Esophagus muscularis mucosa (tissue), 4 donors: ENCODE results near the gene IGLL5. TPM values are rescaled to one million over a fixed set of nuclear protein-coding genes. Genes with fewer than 3 reads are reported as not detected.
"Not testable (repeated sequence)": the region's sequence is repeated elsewhere in the genome, so short reads cannot be mapped to it uniquely, and the experiment has no call there.

Experiments
- DNase-seq: peaks from one replicate; pipeline ENCODE4 v3.0.0-alpha.2; 2017; ENCODE audit errors: extremely low spot score
- H3K27ac ChIP-seq, 4 donors: fragments of 200-600 bp; sonication (generic); replicated peaks in 1 of 4; 1 replicate in 3 of 4; 2 replicates in 1 of 4; pipeline ENCODE4 v1.5.1; 2016 to 2019; ENCODE audit warnings: mild to moderate bottlenecking in 1 of 4
- H3K27me3 ChIP-seq, 4 donors: fragments of 200-600 bp; sonication (generic); one replicate each; pipeline versions ENCODE4 v1.5.1 to v1.6.0; 2016 to 2019
- H3K36me3 ChIP-seq, 4 donors: fragments of 200-600 bp; sonication (generic); one replicate each; pipeline ENCODE4 v1.5.1; 2016 to 2019
- H3K4me1 ChIP-seq, 4 donors: fragments of 200-600 bp; sonication (generic); one replicate each; pipeline ENCODE4 v1.5.1; 2016 to 2019
- H3K4me3 ChIP-seq, 4 donors: fragments of 200-600 bp; sonication (generic); 1 replicate in 2 of 4; 2 replicates in 2 of 4; pipeline ENCODE4 v1.5.1; 2016 to 2019; ENCODE audit warnings: mild to moderate bottlenecking in 4 of 4, moderate library complexity in 1 of 4
- H3K9me3 ChIP-seq, 4 donors: fragments of 200-600 bp; sonication (generic); 1 replicate in 3 of 4; 2 replicates in 1 of 4; pipeline ENCODE4 v1.5.1; 2016 to 2019
- EP300 ChIP-seq: sonication (generic); formaldehyde crosslinking; IDR thresholded peaks from one replicate; pipeline ENCODE4 v1.6.1; 2017; ENCODE audit warnings: antibody characterized with exemption
- POLR2A ChIP-seq: fragments of 450-650 bp; IDR thresholded peaks from one replicate; pipeline ENCODE4 v1.6.1; 2017; ENCODE audit warnings: antibody characterized with exemption, moderate library complexity, mild to moderate bottlenecking, low read depth
- POLR2AphosphoS5 ChIP-seq, 2 donors: sonication (generic); formaldehyde crosslinking; IDR thresholded peaks; one replicate each; pipeline ENCODE4 v1.6.1; 2017; ENCODE audit warnings: antibody characterized with exemption in 2 of 2
- WGBS: methylation state at CpG from one replicate; pipeline ENCODE4 v1.1.5; 2018; 5-methylcytosine and 5-hydroxymethylcytosine counted together
- intact Hi-C: fragments of 100-400 bp; cut with DNase I; formaldehyde crosslinking; loops from one replicate; pipeline ENCODE4 v1.15.1; 2023
- total RNA-seq, 4 donors: library from RNA; depleted of rRNA; stranded (reverse); fragments of >200 nt; gene quantifications; one replicate each; pipeline versions ENCODE4 v1.1.0 to v1.2.1, GENCODE V29; 2016
- TF ChIP-seq, protein P1 (sequence below), 3 experiments: fragments of 200-600 bp in 2 of 3; fragments of 450-650 bp in 1 of 3; sonication (generic) in 2 of 3; IDR thresholded peaks; one replicate each; pipeline ENCODE4 v1.5.1; 2017 to 2019; ENCODE audit warnings: antibody characterized with exemption in 3 of 3, mild to moderate bottlenecking in 2 of 3, moderate library complexity in 1 of 3

Gene IGLL5
- total RNA-seq, 4 donors from 2014 or later: 0.39 to 1.3 (median 0.80) TPM; not detected in 1

DNA sequence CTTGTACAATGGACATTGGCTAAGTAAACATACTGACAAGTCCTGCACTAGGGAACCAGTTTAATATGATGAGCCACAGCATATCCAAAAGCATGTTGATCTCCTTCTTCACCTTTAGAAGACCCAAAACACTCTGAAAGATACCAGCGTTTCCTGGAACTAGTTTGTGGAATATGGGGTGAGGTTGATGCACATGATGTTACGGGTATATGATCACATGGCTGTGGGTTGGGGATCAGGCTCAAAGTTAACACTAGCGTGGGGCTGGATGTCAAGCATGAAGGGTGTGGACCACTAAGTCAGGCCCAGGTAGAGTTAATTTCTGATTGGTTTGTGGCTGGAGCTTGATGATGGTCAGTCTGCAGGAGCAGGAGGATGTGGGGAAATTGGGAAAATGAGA lies 9.0 kb downstream of the IGLL5 start:
- 82% methylated on average over 3 of the region's 3 CpGs for WGBS
- DNase-seq: no peak
- TF ChIP-seq, protein P1, sequence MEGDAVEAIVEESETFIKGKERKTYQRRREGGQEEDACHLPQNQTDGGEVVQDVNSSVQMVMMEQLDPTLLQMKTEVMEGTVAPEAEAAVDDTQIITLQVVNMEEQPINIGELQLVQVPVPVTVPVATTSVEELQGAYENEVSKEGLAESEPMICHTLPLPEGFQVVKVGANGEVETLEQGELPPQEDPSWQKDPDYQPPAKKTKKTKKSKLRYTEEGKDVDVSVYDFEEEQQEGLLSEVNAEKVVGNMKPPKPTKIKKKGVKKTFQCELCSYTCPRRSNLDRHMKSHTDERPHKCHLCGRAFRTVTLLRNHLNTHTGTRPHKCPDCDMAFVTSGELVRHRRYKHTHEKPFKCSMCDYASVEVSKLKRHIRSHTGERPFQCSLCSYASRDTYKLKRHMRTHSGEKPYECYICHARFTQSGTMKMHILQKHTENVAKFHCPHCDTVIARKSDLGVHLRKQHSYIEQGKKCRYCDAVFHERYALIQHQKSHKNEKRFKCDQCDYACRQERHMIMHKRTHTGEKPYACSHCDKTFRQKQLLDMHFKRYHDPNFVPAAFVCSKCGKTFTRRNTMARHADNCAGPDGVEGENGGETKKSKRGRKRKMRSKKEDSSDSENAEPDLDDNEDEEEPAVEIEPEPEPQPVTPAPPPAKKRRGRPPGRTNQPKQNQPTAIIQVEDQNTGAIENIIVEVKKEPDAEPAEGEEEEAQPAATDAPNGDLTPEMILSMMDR (IDR thresholded peaks at IDR 0.05): no peak
- TF ChIP-seq POLR2AphosphoS5 (IDR thresholded peaks at IDR 0.05) (no peak), EP300 (no peak), POLR2A (no peak)

DNA sequence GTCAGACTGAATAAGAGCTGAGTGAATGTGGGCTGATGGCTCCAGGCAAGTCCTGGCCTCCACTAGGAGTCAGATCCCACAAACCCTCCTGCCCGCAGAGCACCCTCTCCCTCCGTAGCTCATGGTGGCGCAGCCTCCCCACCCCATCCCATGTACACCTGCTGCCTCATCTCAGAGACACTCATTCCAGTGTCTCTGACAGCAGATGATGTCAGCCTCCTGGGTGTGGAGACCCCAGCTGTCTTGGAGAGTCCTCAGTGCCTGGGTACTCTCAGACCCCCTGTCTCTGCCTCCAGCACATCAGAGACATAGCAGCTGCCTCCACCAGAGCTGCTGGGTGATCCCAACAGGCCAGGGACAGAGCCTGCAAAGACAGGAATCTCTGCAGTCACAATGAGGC lies 9.5 kb downstream of the IGLL5 start:
- 85% methylated on average over 3 of the region's 3 CpGs for WGBS

More for the DNA sequence above, 9.0 kb downstream of the IGLL5 start:
- Histone ChIP-seq H3K4me1 (no peaks in the 10 kb centered on the region), H3K9me3 (no peaks in the 10 kb centered on the region), H3K27ac (no peak overlapping the region), H3K36me3 (no peaks in the 10 kb centered on the region), H3K4me3 (no peak overlapping the region), H3K27me3 (peaks cover 0 to 44% (median 0%) of the 10 kb centered on the region in 4 donors)
- intact Hi-C loops: no loop called here

DNA sequence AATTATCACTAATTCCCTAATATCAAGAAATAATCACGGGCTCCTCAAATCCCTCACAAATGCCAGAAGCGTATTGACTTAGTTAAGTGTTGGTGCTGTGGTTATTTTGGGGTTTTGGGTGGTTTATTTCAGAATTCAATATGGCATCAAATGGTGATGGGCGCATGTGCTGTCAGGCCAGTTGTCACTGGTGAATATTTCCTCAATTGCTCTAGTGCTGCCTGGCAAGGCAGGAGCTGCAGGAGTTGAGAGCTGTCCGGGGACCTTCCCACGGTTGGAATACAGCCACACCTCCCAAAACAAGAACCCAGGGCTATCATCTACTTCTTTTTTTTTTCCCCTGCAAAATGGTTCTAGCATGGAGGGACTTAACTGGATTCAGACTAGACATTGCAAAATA lies 10.3 kb downstream of the IGLL5 start:
- TF ChIP-seq, protein P1 (IDR thresholded peaks at IDR 0.05): no peak
- TF ChIP-seq POLR2AphosphoS5 (IDR thresholded peaks at IDR 0.05): no peak
- Histone ChIP-seq H3K27me3 (peaks cover 0 to 36% (median 0%) of the 10 kb centered on the region in 4 donors), H3K36me3 (no peaks in the 10 kb centered on the region), H3K4me1 (no peaks in the 10 kb centered on the region), H3K4me3 (no peak overlapping the region), H3K27ac (no peak overlapping the region), H3K9me3 (no peaks in the 10 kb centered on the region)
- intact Hi-C loops: no loop called here
- DNase-seq: no peak
- whole genome bisulfite sequencing: 79% methylated on average over 5 of the region's 5 CpGs

More for the DNA sequence above, 9.5 kb downstream of the IGLL5 start:
- Histone ChIP-seq H3K4me3 (no peak overlapping the region), H3K9me3 (no peaks in the 10 kb centered on the region), H3K27me3 (peaks cover 0 to 44% (median 0%) of the 10 kb centered on the region in 4 donors), H3K4me1 (no peaks in the 10 kb centered on the region), H3K36me3 (no peaks in the 10 kb centered on the region), H3K27ac (no peak overlapping the region)
- no peak for DNase-seq
- TF ChIP-seq, protein P1 (IDR thresholded peaks at IDR 0.05): no peak
- TF ChIP-seq EP300 (no peak), POLR2A (no peak), POLR2AphosphoS5 (IDR thresholded peaks at IDR 0.05) (no peak)
- intact Hi-C loops: no loop called here

DNA sequence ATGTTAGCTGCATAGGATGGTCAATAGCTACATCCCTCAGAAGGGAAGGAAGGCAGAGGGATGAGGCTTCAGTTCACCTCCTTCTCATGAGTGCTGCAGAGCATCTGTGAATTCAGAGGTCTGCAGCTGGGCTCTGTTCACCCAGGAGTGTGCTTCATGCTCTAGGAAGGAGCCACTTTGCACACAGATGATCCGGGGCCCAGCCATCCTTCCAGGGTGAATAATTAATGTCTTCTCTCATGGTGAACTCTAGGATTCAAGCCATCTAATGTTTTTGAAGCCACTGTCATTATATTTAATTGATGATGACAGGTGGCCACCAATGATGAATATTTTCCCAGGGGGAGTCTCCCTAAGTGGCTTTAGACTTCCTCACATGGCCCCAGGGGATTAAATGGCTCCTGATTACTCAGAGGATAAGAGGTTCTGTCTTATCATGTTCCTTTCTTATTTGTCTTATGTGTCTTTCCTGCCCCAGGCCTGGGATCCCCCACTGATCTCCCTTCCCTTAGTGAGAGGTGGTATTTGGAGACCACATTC lies 10.9 kb downstream of the IGLL5 start:
- 20% methylated on average over 1 of the region's 1 CpG for WGBS
- DNase-seq, intact Hi-C loops, H3K4me3 ChIP-seq, H3K27ac ChIP-seq, H3K9me3 ChIP-seq, H3K4me1 ChIP-seq, H3K36me3 ChIP-seq: not testable (repeated sequence)
- peaks cover 0 to 31% (median 0%) of the 10 kb centered on the region in 4 donors for H3K27me3 ChIP-seq

DNA sequence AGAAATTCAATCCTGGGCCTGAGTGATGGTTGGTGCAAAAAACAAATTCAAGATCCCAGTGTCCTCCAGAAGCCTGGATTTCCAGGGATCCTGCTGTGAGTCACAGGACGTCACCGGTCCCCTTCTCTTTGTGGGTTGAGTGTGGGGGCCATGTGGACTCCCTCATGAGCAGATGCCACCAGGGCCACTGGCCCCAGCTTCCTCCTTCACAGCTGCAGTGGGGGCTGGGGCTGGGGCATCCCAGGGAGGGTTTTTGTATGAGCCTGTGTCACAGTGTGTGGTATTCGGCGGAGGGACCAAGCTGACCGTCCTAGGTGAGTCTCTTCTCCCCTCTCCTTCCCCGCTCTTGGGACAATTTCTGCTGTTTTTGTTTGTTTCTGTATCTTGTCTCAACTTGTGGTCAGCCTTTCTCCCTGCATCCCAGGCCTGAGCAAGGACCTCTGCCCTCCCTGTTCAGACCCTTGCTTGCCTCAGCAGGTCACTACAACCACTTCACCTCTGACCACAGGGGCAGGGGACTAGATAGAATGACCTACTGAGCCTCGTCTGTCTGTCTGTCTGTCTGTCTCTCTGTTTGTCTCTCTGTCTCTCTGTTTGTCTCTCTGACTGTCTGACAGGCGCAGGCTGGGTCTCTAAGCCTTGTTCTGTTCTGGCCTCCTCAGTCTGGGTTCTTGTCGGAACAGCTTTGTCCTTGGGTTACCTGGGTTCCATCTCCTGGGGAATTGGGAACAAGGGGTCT lies 11.9 kb downstream of the IGLL5 start:
- H3K27me3 ChIP-seq: peaks cover 0 to 21% (median 0%) of the 10 kb centered on the region in 4 donors
- DNase-seq, H3K4me3 ChIP-seq, intact Hi-C loops, H3K4me1 ChIP-seq, H3K36me3 ChIP-seq, H3K27ac ChIP-seq, H3K9me3 ChIP-seq: not testable (repeated sequence)
- 93% methylated on average over 4 of the region's 9 CpGs for WGBS

DNA sequence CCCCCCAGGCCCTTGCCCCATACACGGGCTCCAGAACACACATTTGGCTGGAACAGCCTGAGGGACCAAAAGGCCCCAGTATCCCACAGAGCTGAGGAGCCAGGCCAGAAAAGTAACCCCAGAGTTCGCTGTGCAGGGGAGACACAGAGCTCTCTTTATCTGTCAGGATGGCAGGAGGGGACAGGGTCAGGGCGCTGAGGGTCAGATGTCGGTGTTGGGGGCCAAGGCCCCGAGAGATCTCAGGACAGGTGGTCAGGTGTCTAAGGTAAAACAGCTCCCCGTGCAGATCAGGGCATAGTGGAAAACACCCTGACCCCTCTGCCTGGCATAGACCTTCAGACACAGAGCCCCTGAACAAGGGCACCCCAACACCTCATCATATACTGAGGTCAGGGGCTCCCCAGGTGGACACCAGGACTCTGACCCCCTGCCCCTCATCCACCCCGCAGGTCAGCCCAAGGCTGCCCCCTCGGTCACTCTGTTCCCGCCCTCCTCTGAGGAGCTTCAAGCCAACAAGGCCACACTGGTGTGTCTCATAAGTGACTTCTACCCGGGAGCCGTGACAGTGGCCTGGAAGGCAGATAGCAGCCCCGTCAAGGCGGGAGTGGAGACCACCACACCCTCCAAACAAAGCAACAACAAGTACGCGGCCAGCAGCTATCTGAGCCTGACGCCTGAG lies 13.1 kb downstream of the IGLL5 start:
- H3K27me3 ChIP-seq: peaks cover 0 to 10% (median 0%) of the 10 kb centered on the region in 4 donors
- DNase-seq, H3K27ac ChIP-seq, H3K36me3 ChIP-seq, H3K4me1 ChIP-seq, H3K4me3 ChIP-seq, H3K9me3 ChIP-seq, intact Hi-C loops: not testable (repeated sequence)
- 75% methylated on average over 12 of the region's 16 CpGs for WGBS
